SK-N-SH treated with all-trans-retinoic acid at 6 μM for 48 hours (cell line): Measurements from ENCODE around the gene ZFP2.

Experiments used
- ATAC-seq: fragments of 200-7000 bp; cut with Tn5 transposase; 3 replicates; pipeline ENCODE4 v1.9.1; 2020; ENCODE audit warnings: mild to moderate bottlenecking, moderate library complexity
- CSDC2 ChIP-seq: fragments of 250-450 bp; sonication (Bioruptor Pico); IDR thresholded peaks from 2 replicates; pipeline ENCODE4 v1.5.0; 2020; ENCODE audit warnings: mild to moderate bottlenecking, moderate library complexity
- ESRRG ChIP-seq: fragments of 250-450 bp; sonication (Bioruptor Pico); IDR thresholded peaks from 2 replicates; pipeline ENCODE4 v1.6.1; 2021; ENCODE audit warnings: mild to moderate bottlenecking
- ISL1 ChIP-seq: fragments of 250-450 bp; sonication (Bioruptor Pico); IDR thresholded peaks from 2 replicates; pipeline ENCODE4 v2.1.2; 2022; ENCODE audit warnings: mild to moderate bottlenecking, moderate library complexity
- RARB ChIP-seq: fragments of 250-450 bp; sonication (Bioruptor Pico); IDR thresholded peaks from 2 replicates; pipeline ENCODE4 v1.8.0; 2021; ENCODE audit warnings: mild to moderate bottlenecking, moderate library complexity
- TCF4 ChIP-seq: fragments of 250-450 bp; sonication (Bioruptor Pico); IDR thresholded peaks from 2 replicates; pipeline ENCODE4 v1.8.0; 2021; ENCODE audit warnings: mild to moderate bottlenecking, moderate library complexity, borderline replicate concordance
- TOX ChIP-seq: fragments of 250-450 bp; sonication (Bioruptor Pico); IDR thresholded peaks from 2 replicates; pipeline ENCODE4 v1.8.0; 2021; ENCODE audit warnings: mild to moderate bottlenecking, moderate library complexity, borderline replicate concordance
- ZFP30 ChIP-seq: fragments of 450-650 bp; formaldehyde crosslinking; IDR thresholded peaks from 2 replicates; pipeline ENCODE4 v1.5.0; 2022; ENCODE audit warnings: mild to moderate bottlenecking, moderate library complexity
- ZNF8 ChIP-seq: fragments of 450-650 bp; formaldehyde crosslinking; IDR thresholded peaks from 2 replicates; pipeline ENCODE4 v1.5.0; 2020; ENCODE audit warnings: mild to moderate bottlenecking, moderate library complexity
- TF ChIP-seq, protein P1 (sequence below): fragments of 250-450 bp; sonication (Bioruptor Pico); IDR thresholded peaks from 2 replicates; pipeline ENCODE4 v1.5.0; 2020; ENCODE audit warnings: mild to moderate bottlenecking, moderate library complexity
- TF ChIP-seq, protein P2 (sequence below): fragments of 250-450 bp; sonication (Bioruptor Pico); IDR thresholded peaks from 2 replicates; pipeline ENCODE4 v1.8.0; 2021; ENCODE audit warnings: low read depth, mild to moderate bottlenecking, moderate library complexity, borderline replicate concordance
- TF ChIP-seq, protein P3 (sequence below): fragments of 250-450 bp; sonication (Bioruptor Pico); IDR thresholded peaks from 2 replicates; pipeline ENCODE4 v1.5.1; 2020; ENCODE audit warnings: low read depth, mild to moderate bottlenecking, moderate library complexity

Gene ZFP2

DNA sequence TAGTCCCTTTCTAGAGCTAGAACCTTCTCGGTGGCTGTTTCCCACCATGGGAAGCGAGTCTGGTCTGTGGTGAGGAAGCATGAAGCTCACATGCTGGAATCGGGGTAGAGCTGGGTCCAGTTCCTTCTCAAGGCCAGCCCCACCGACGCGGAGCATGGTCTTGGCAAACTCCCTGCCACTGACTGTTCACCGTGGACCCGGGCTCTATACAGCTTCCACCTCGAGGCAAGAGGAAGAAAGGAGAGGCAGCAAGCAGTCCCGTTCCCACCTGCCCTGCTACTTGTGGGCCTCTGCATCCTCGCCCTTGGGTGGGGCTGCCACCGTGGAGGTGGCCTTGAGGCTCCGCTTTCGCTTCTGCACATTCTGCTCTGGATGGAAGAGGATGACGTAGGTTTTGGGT, 85.7 kb downstream of the ZFP2 start:
- no peak for ATAC-seq

More for the DNA sequence above, 85.7 kb downstream of the ZFP2 start:
- TF ChIP-seq RARB (CRISPR knock-in tag) (no peak), ISL1 (no peak), ZNF8 (CRISPR knock-in tag) (no peak), ZFP30 (no peak), CSDC2 (CRISPR knock-in tag) (no peak), TOX (no peak), TCF4 (no peak), ESRRG (no peak)
- TF ChIP-seq, protein P1, sequence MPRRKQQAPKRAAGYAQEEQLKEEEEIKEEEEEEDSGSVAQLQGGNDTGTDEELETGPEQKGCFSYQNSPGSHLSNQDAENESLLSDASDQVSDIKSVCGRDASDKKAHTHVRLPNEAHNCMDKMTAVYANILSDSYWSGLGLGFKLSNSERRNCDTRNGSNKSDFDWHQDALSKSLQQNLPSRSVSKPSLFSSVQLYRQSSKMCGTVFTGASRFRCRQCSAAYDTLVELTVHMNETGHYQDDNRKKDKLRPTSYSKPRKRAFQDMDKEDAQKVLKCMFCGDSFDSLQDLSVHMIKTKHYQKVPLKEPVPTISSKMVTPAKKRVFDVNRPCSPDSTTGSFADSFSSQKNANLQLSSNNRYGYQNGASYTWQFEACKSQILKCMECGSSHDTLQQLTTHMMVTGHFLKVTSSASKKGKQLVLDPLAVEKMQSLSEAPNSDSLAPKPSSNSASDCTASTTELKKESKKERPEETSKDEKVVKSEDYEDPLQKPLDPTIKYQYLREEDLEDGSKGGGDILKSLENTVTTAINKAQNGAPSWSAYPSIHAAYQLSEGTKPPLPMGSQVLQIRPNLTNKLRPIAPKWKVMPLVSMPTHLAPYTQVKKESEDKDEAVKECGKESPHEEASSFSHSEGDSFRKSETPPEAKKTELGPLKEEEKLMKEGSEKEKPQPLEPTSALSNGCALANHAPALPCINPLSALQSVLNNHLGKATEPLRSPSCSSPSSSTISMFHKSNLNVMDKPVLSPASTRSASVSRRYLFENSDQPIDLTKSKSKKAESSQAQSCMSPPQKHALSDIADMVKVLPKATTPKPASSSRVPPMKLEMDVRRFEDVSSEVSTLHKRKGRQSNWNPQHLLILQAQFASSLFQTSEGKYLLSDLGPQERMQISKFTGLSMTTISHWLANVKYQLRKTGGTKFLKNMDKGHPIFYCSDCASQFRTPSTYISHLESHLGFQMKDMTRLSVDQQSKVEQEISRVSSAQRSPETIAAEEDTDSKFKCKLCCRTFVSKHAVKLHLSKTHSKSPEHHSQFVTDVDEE (CRISPR knock-in tag) = no peak
- TF ChIP-seq, protein P2, sequence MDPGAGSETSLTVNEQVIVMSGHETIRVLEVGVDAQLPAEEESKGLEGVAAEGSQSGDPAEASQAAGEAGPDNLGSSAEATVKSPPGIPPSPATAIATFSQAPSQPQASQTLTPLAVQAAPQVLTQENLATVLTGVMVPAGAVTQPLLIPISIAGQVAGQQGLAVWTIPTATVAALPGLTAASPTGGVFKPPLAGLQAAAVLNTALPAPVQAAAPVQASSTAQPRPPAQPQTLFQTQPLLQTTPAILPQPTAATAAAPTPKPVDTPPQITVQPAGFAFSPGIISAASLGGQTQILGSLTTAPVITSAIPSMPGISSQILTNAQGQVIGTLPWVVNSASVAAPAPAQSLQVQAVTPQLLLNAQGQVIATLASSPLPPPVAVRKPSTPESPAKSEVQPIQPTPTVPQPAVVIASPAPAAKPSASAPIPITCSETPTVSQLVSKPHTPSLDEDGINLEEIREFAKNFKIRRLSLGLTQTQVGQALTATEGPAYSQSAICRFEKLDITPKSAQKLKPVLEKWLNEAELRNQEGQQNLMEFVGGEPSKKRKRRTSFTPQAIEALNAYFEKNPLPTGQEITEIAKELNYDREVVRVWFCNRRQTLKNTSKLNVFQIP (CRISPR knock-in tag) = no peak
- TF ChIP-seq, protein P3, sequence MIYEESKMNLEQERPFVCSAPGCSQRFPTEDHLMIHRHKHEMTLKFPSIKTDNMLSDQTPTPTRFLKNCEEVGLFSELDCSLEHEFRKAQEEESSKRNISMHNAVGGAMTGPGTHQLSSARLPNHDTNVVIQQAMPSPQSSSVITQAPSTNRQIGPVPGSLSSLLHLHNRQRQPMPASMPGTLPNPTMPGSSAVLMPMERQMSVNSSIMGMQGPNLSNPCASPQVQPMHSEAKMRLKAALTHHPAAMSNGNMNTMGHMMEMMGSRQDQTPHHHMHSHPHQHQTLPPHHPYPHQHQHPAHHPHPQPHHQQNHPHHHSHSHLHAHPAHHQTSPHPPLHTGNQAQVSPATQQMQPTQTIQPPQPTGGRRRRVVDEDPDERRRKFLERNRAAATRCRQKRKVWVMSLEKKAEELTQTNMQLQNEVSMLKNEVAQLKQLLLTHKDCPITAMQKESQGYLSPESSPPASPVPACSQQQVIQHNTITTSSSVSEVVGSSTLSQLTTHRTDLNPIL (CRISPR knock-in tag) = no peak
